GM18868 (cell line): ENCODE data around the gene MTCH1.
A peak's percentile ranks its signal among the peaks of the same experiment; 100 is the strongest.

ENCODE experiments used
- ATAC-seq: cut with Tn5 transposase; IDR thresholded peaks from one replicate; pipeline ENCODE4 v1.9.1; 2021; ENCODE audit warnings: mild to moderate bottlenecking, moderate library complexity; ENCODE audit not compliant: unreplicated experiment

MTCH1 gene

GRCh38 chr6:37017606-37018197 lies 31.7 kb upstream of the MTCH1 start:
- no peak for ATAC-seq

GRCh38 chr6:37016995-37017394 lies 31.0 kb upstream of the MTCH1 start:
- ATAC-seq: no peak

GRCh38 chr6:37015532-37015931 lies 29.5 kb upstream of the MTCH1 start:
- no peak for ATAC-seq

- ATAC-seq: no peak
These were observed 28.7 kb upstream of the MTCH1 start for GRCh38 chr6:37014667-37015066.

- no peak for ATAC-seq
These were observed 27.8 kb upstream of the MTCH1 start for GRCh38 chr6:37013516-37014491.

- no peak for ATAC-seq
These were observed 25.8 kb upstream of the MTCH1 start for GRCh38 chr6:37011656-37012378.

GRCh38 chr6:37010402-37010892 lies 24.5 kb upstream of the MTCH1 start:
- no peak for ATAC-seq

- ATAC-seq: no peak
These were observed 22.8 kb upstream of the MTCH1 start for GRCh38 chr6:37008484-37009465.

- ATAC-seq: peak; percentile 51
These were observed 21.5 kb upstream of the MTCH1 start for GRCh38 chr6:37007340-37008043.

- no peak for ATAC-seq
These were observed 20.9 kb upstream of the MTCH1 start for GRCh38 chr6:37006793-37007339.

- no peak for ATAC-seq
These were observed 20.0 kb upstream of the MTCH1 start for GRCh38 chr6:37005827-37006567.

- peak; percentile 54 for ATAC-seq
These were observed 19.2 kb upstream of the MTCH1 start, which contains the start of gene FGD2 for GRCh38 chr6:37005061-37005810. Gene FGD2, plus strand, starts transcription at chr6:37005655. Its CDS starts 163 bp downstream, at chr6:37005818.

GRCh38 chr6:37004044-37004980 lies 18.3 kb upstream of the MTCH1 start:
- ATAC-seq: peak; percentile 29

GRCh38 chr6:36999751-37000125 lies 13.7 kb upstream of the MTCH1 start:
- ATAC-seq: no peak

GRCh38 chr6:36999061-36999750 lies 13.2 kb upstream of the MTCH1 start:
- no peak for ATAC-seq

GRCh38 chr6:36998723-36999038 lies 12.7 kb upstream of the MTCH1 start:
- no peak for ATAC-seq
